IPS DF 4.7 (cell line): Measurements from ENCODE around the gene SSC4D.
"Not testable (repeated sequence)": the region's sequence is repeated elsewhere in the genome, so short reads cannot be mapped to it uniquely, and the experiment has no call there.

Experiments
- DNase-seq: peaks from one replicate; pipeline ENCODE4 v3.0.0-alpha.2; 2013; ENCODE audit warnings: low spot score; ENCODE audit errors: extremely low read depth

Gene SSC4D

GRCh38 chr7:76423666-76424412 lies 14.3 kb upstream of the SSC4D start:
- DNase-seq = no peak

GRCh38 chr7:76421097-76421496 lies 11.6 kb upstream of the SSC4D start:
- not testable (repeated sequence) for DNase-seq

- not testable (repeated sequence) for DNase-seq
These were observed 8.3 kb upstream of the SSC4D start for GRCh38 chr7:76417654-76418310.

GRCh38 chr7:76412249-76412648 lies 2.8 kb upstream of the SSC4D start:
- no peak for DNase-seq

GRCh38 chr7:76411626-76412025 lies 2.1 kb upstream of the SSC4D start:
- no peak for DNase-seq

GRCh38 chr7:76408121-76408560 lies 1.4 kb downstream of the SSC4D start:
- DNase-seq = no peak

GRCh38 chr7:76407718-76408117 lies 1.8 kb downstream of the SSC4D start:
- DNase-seq = no peak

GRCh38 chr7:76405738-76406137 lies 3.8 kb downstream of the SSC4D start:
- DNase-seq = no peak

GRCh38 chr7:76403780-76404494 lies 5.6 kb downstream of the SSC4D start:
- no peak for DNase-seq

GRCh38 chr7:76403097-76403496 lies 6.4 kb downstream of the SSC4D start:
- not testable (repeated sequence) for DNase-seq

- DNase-seq = no peak
These were observed 9.2 kb downstream of the SSC4D start for GRCh38 chr7:76400248-76400647.

- no peak for DNase-seq
These were observed 11.9 kb downstream of the SSC4D start for GRCh38 chr7:76397409-76398183.

GRCh38 chr7:76396864-76397263 lies 12.6 kb downstream of the SSC4D start:
- DNase-seq = no peak

- DNase-seq = no peak
These were observed 13.4 kb downstream of the SSC4D start for GRCh38 chr7:76395965-76396726.

- DNase-seq = not testable (repeated sequence)
These were observed 13.9 kb downstream of the SSC4D start for GRCh38 chr7:76395605-76395964.

GRCh38 chr7:76394957-76395356 lies 14.5 kb downstream of the SSC4D start:
- DNase-seq = no peak

GRCh38 chr7:76393116-76394031 lies 16.1 kb downstream of the SSC4D start:
- DNase-seq = no peak

- DNase-seq = no peak
These were observed 16.9 kb downstream of the SSC4D start for GRCh38 chr7:76392531-76393115.

GRCh38 chr7:76390092-76390491 lies 19.4 kb downstream of the SSC4D start:
- no peak for DNase-seq
